ENCODE measurements around the gene MMP28.

GRCh38 chr17:35807371-35808144 lies 12.1 kb upstream of the MMP28 start:
- TF ChIP-seq EZH2 (IDR thresholded peaks at IDR 0.05; ENCODE audit: low read length, missing control alignments) (no peak), CTCF (conservative IDR thresholded peaks at IDR 0.05 in 1 of 2, IDR thresholded peaks at IDR 0.05 in 1 of 2; ENCODE audit: low read depth in 1 of 2, low read length in 2 of 2) (no peak)
